Measurements from ENCODE around the gene MRPL53. TPM values are rescaled to one million over a fixed set of nuclear protein-coding genes. Genes with fewer than 3 reads are reported as not detected.
A peak's percentile ranks its signal among the peaks of the same experiment; 100 is the strongest.

MRPL53 gene
- total and polyA plus RNA-seq, 2 of the 13 experiments (the other 11 are each of a cell fraction or from before 2014, with no cell fraction given), result 34.3 to 51.9 TPM

DNA sequence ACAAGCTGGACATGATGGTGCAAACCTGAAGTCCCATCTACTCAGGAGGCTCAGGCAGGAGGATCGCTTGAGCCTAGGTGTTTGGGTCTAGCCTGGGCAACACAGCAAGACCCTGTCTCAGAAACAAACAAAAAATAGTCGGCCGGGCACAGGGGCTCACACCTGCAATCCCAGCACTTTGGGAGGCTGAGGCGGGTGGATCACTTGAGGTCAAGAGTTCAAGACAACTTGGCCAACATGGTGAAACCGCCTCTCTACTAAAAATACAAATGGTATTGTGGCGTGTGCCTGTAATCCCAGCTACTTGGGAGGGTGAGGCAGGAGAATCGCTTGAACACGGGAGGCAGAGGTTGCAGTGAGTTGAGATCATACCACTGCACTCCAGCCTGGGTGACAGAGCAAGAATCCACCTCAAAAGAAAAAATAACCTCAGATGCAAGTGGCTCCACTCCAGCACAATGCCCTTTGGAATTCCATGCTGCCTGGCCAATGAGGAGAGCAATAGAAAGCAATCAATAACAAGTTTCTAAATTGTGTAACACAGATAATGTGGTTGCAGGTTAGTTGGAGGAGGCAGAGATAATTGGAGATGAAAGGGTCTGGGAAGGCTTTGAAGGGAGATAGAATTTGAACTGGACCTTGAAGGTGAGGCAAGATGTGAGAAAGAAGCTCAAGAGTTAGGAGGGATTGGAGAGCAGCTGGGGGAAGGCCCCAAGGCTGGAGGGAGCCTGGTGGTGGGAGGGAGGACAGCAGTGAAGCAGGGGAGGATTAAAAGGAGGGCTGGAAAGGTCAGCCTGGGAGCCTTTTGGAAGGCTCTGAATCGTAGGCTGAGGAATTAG is 16.4 kb upstream of the MRPL53 start (continued):
- TF ChIP-seq ZNF556 (CRISPR knock-in tag; IDR thresholded peaks at IDR 0.05; ENCODE audit: borderline replicate concordance) (no peak; the same call in 1 of the 2 replicates), NAIF1 (CRISPR knock-in tag; IDR thresholded peaks at IDR 0.05; ENCODE audit: borderline replicate concordance) (no peak), RFX3 (CRISPR knock-in tag; IDR thresholded peaks at IDR 0.05) (no peak), FLYWCH1 (CRISPR knock-in tag; IDR thresholded peaks at IDR 0.05) (no peak), PCBP1 (IDR thresholded peaks at IDR 0.05; ENCODE audit: borderline replicate concordance, low read depth, low read length) (no peak), ISL2 (CRISPR knock-in tag; IDR thresholded peaks at IDR 0.05) (peak; percentile 93), ISX (CRISPR knock-in tag; conservative IDR thresholded peaks at IDR 0.05) (no peak), ZNF530 (CRISPR knock-in tag; IDR thresholded peaks at IDR 0.05; ENCODE audit: low read depth) (no peak), YEATS4 (CRISPR knock-in tag; IDR thresholded peaks at IDR 0.05; ENCODE audit: borderline replicate concordance) (0 out of 2 replicates have a peak, but pooled peaks have one; percentile 32), MAF1 (CRISPR knock-in tag; IDR thresholded peaks at IDR 0.05; ENCODE audit: borderline replicate concordance) (no peak), MTF1 (CRISPR knock-in tag; IDR thresholded peaks at IDR 0.05) (no peak), KLF12 (CRISPR knock-in tag; IDR thresholded peaks at IDR 0.05; ENCODE audit: borderline replicate concordance) (no peak), FOXA3 (CRISPR knock-in tag; IDR thresholded peaks at IDR 0.05) (peak; percentile 80), ZNF510 (CRISPR knock-in tag; IDR thresholded peaks at IDR 0.05; ENCODE audit: low read depth) (no peak), ZNF616 (CRISPR knock-in tag; IDR thresholded peaks at IDR 0.05; ENCODE audit: low read depth) (no peak), ZNF576 (CRISPR knock-in tag; IDR thresholded peaks at IDR 0.05) (no peak), ZNF138 (CRISPR knock-in tag; IDR thresholded peaks at IDR 0.05; ENCODE audit: low read depth) (no peak), IKZF5 (CRISPR knock-in tag; IDR thresholded peaks at IDR 0.05) (peak; percentile 48; the same call in 1 of the 2 replicates), PLSCR1 (CRISPR knock-in tag; IDR thresholded peaks at IDR 0.05; ENCODE audit: borderline replicate concordance) (no peak)
- TF ChIP-seq, protein P1, sequence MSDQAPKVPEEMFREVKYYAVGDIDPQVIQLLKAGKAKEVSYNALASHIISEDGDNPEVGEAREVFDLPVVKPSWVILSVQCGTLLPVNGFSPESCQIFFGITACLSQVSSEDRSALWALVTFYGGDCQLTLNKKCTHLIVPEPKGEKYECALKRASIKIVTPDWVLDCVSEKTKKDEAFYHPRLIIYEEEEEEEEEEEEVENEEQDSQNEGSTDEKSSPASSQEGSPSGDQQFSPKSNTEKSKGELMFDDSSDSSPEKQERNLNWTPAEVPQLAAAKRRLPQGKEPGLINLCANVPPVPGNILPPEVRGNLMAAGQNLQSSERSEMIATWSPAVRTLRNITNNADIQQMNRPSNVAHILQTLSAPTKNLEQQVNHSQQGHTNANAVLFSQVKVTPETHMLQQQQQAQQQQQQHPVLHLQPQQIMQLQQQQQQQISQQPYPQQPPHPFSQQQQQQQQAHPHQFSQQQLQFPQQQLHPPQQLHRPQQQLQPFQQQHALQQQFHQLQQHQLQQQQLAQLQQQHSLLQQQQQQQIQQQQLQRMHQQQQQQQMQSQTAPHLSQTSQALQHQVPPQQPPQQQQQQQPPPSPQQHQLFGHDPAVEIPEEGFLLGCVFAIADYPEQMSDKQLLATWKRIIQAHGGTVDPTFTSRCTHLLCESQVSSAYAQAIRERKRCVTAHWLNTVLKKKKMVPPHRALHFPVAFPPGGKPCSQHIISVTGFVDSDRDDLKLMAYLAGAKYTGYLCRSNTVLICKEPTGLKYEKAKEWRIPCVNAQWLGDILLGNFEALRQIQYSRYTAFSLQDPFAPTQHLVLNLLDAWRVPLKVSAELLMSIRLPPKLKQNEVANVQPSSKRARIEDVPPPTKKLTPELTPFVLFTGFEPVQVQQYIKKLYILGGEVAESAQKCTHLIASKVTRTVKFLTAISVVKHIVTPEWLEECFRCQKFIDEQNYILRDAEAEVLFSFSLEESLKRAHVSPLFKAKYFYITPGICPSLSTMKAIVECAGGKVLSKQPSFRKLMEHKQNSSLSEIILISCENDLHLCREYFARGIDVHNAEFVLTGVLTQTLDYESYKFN (CRISPR knock-in tag; conservative IDR thresholded peaks at IDR 0.05), result peak; percentile 97

Measured in HepG2 (cell line).